ENCODE data around the gene BRD4. TPM values are rescaled to one million over a fixed set of nuclear protein-coding genes. Genes with fewer than 3 reads are reported as not detected.

Gene BRD4
- total and polyA plus RNA-seq, 2 of the 13 experiments (the other 11 are each of a cell fraction or from before 2014, with no cell fraction given) = 10.5 to 11.4 TPM

DNA sequence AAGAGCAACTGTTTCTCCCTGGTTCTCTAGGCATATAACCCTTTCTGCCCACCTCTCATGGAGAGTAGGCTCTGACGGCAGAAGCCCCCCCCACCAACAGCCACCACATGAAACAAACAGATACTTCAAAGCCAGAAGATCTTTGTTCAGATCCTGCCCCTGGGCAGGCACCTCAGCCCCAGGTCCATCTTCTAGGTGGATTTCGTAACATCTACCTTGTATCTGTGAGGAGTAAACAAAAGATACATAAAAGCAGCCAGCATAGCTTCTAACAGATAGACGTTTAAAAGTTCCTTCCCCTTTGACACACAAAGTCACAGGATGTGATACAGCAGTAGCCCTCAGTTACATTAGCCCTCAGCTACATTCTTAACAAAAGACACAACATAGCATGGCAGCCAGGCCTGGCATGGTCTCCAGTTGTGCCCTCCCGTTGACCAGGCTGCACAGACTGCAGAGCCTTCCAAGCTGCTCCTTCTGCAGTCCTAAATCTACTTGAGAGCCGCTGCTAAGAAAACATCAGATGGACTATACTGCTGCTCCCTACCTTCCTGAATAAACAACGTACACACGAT, 35.4 kb downstream of the BRD4 start (continued):
- no peak for TF ChIP-seq ZNF33B (CRISPR knock-in tag; IDR thresholded peaks at IDR 0.05)
- 0 out of 2 replicates have a peak, but pooled peaks have one; percentile 56 for TF ChIP-seq FOXK1 (CRISPR knock-in tag; IDR thresholded peaks at IDR 0.05; ENCODE audit: borderline replicate concordance, low read depth)
- TF ChIP-seq SMYD3 (CRISPR knock-in tag; IDR thresholded peaks at IDR 0.05) = peak; percentile 49
- peak in 1 of 2 experiments; percentile 72; a peak in 2 of 4 replicates for TF ChIP-seq ATF4 (CRISPR knock-in tag; IDR thresholded peaks at IDR 0.05)
- TF ChIP-seq ZNF567 (CRISPR knock-in tag; IDR thresholded peaks at IDR 0.05; ENCODE audit: borderline replicate concordance) = 0 out of 2 replicates have a peak, but pooled peaks have one; percentile 26
- no peak for TF ChIP-seq CBFB (CRISPR knock-in tag; IDR thresholded peaks at IDR 0.05)
- TF ChIP-seq SP5 (CRISPR knock-in tag; IDR thresholded peaks at IDR 0.05; ENCODE audit: borderline replicate concordance, low read depth) = peak; percentile 69
- peak; percentile 77; the same call in 1 of the 2 replicates for TF ChIP-seq SOX5 (CRISPR knock-in tag; IDR thresholded peaks at IDR 0.05; ENCODE audit: borderline replicate concordance)
- no peak for TF ChIP-seq SNRNP70 (IDR thresholded peaks at IDR 0.05; ENCODE audit: low read depth, low read length)
- no peak; the same call in 1 of the 2 replicates for TF ChIP-seq ZBTB8A (CRISPR knock-in tag; IDR thresholded peaks at IDR 0.05; ENCODE audit: borderline replicate concordance, low read depth)
- no peak for TF ChIP-seq ZSCAN25 (CRISPR knock-in tag; IDR thresholded peaks at IDR 0.05)
- peak; percentile 85; the same call in 1 of the 2 replicates for TF ChIP-seq ZNF614 (CRISPR knock-in tag; IDR thresholded peaks at IDR 0.05; ENCODE audit: borderline replicate concordance)
- no peak for TF ChIP-seq ZNF557 (CRISPR knock-in tag; IDR thresholded peaks at IDR 0.05)
- no peak for TF ChIP-seq DBP (CRISPR knock-in tag; IDR thresholded peaks at IDR 0.05; ENCODE audit: not compliant biosample characterization)
- TF ChIP-seq, protein P1, sequence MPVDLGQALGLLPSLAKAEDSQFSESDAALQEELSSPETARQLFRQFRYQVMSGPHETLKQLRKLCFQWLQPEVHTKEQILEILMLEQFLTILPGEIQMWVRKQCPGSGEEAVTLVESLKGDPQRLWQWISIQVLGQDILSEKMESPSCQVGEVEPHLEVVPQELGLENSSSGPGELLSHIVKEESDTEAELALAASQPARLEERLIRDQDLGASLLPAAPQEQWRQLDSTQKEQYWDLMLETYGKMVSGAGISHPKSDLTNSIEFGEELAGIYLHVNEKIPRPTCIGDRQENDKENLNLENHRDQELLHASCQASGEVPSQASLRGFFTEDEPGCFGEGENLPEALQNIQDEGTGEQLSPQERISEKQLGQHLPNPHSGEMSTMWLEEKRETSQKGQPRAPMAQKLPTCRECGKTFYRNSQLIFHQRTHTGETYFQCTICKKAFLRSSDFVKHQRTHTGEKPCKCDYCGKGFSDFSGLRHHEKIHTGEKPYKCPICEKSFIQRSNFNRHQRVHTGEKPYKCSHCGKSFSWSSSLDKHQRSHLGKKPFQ (CRISPR knock-in tag; IDR thresholded peaks at IDR 0.05; ENCODE audit: insufficient replicate concordance) = peak; percentile 65
- no peak for TF ChIP-seq CHD2 (IDR thresholded peaks at IDR 0.05; ENCODE audit: low read depth, low read length)
- TF ChIP-seq ZBED4 (CRISPR knock-in tag; IDR thresholded peaks at IDR 0.05; ENCODE audit: borderline replicate concordance) = no peak
- peak; percentile 40; the same call in 1 of the 2 replicates for TF ChIP-seq NR2C2 (CRISPR knock-in tag; IDR thresholded peaks at IDR 0.05; ENCODE audit: borderline replicate concordance)
- peak; percentile 79 for TF ChIP-seq CEBPB (IDR thresholded peaks at IDR 0.05; ENCODE audit: borderline replicate concordance, low read depth, low read length)
- TF ChIP-seq KDM4B (CRISPR knock-in tag; IDR thresholded peaks at IDR 0.05) = no peak
- peak; percentile 90 for TF ChIP-seq CEBPG (CRISPR knock-in tag; IDR thresholded peaks at IDR 0.05)
- TF ChIP-seq ZNF264 (CRISPR knock-in tag; IDR thresholded peaks at IDR 0.05) = no peak
- peak; percentile 65 for TF ChIP-seq NR2F6 (IDR thresholded peaks at IDR 0.05)
- TF ChIP-seq NR2F6 (CRISPR knock-in tag; IDR thresholded peaks at IDR 0.05) = peak; percentile 73
- TF ChIP-seq ZNF432 (CRISPR knock-in tag; IDR thresholded peaks at IDR 0.05; ENCODE audit: borderline replicate concordance) = no peak
